Activated naive CD8-positive, alpha-beta T cell (primary cell): ENCODE data around the gene DNASE1L2.
"Not testable (repeated sequence)": the region's sequence is repeated elsewhere in the genome, so short reads cannot be mapped to it uniquely, and the experiment has no call there.

ENCODE experiments used
- H3K27ac Mint-ChIP-seq: one replicate; pipeline ENCODE4 v1.8.0; 2021; ENCODE audit warnings: mixed read lengths
- H3K27me3 Mint-ChIP-seq: one replicate; pipeline ENCODE4 v1.8.0; 2021; ENCODE audit warnings: mixed read lengths
- H3K36me3 Mint-ChIP-seq: one replicate; pipeline ENCODE4 v1.8.0; 2021; ENCODE audit warnings: mixed read lengths
- H3K4me1 Mint-ChIP-seq: one replicate; pipeline ENCODE4 v1.8.0; 2021; ENCODE audit warnings: low read depth, mixed read lengths
- H3K4me3 Mint-ChIP-seq: one replicate; pipeline ENCODE4 v1.8.0; 2021; ENCODE audit warnings: mild to moderate bottlenecking, mixed read lengths
- H3K9me3 Mint-ChIP-seq: one replicate; pipeline ENCODE4 v1.8.0; 2021; ENCODE audit warnings: low read depth, mixed read lengths

DNASE1L2 gene

DNA sequence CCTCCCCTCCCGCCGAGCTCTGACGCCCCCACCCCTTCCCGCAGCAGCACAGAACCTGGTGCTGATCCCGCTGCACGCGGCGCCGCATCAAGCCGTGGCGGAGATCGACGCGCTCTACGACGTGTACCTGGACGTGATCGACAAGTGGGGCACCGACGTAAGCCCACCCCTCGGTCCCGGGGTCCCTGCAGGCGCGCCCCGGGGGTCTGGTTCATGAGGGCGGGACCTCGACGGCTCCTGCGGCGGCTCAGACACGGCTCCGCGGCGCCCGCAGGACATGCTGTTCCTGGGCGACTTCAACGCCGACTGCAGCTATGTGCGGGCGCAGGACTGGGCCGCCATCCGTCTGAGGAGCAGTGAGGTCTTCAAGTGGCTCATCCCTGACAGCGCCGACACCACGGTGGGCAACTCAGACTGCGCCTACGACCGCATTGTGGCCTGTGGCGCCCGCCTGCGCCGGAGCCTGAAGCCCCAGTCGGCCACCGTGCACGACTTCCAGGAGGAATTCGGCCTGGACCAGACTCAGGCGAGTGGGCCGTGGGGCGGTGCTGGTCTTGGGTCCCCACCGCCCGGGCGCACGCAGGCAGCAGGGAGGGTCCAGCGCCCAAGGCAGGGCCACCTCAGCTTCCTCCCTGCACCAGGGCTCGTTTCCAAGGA is 1.4 kb downstream of the DNASE1L2 start:
- Mint-ChIP-seq H3K36me3 (no peaks in the 10 kb centered on the region), H3K27me3 (no peaks in the 10 kb centered on the region), H3K4me3 (no peak overlapping the region), H3K27ac (no peak overlapping the region), H3K9me3 (no peaks in the 10 kb centered on the region), H3K4me1 (no peaks in the 10 kb centered on the region)

DNA sequence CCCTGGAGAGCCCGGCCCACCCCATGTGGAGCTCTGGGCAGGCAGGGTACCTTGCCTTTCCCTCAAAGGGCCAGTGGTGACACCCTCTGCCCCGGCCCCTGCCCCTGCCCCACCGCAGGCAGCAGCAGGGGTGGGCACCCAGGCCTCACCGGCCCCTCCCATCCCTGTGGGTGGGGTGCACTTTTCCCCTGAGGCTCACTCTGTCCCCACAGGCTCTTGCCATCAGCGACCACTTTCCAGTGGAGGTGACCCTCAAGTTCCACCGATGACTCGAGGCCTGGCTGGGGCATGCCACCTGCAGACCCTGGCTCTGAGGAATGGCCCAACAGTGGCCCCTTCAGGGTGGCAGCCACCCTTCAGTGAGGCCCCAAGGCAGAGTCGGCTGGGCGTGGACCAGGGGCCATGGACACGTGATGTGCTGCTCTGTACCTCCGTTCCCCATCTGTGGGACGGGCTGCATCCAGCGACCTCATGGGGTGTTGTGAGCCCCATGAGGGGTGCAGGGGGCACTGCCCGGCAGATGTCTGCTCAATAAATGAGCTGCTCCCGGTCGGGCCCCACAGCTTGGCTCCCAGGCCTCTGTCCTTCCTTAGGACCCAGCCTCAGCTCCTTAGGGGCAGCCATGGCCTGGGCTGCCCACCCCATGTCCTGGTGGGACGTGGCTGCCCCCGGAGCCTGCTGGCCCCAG is 2.0 kb downstream of the DNASE1L2 start:
- Mint-ChIP-seq H3K4me1 (no peaks in the 10 kb centered on the region), H3K9me3 (no peaks in the 10 kb centered on the region), H3K27ac (no peak overlapping the region), H3K36me3 (no peaks in the 10 kb centered on the region), H3K27me3 (no peaks in the 10 kb centered on the region), H3K4me3 (no peak overlapping the region)

DNA sequence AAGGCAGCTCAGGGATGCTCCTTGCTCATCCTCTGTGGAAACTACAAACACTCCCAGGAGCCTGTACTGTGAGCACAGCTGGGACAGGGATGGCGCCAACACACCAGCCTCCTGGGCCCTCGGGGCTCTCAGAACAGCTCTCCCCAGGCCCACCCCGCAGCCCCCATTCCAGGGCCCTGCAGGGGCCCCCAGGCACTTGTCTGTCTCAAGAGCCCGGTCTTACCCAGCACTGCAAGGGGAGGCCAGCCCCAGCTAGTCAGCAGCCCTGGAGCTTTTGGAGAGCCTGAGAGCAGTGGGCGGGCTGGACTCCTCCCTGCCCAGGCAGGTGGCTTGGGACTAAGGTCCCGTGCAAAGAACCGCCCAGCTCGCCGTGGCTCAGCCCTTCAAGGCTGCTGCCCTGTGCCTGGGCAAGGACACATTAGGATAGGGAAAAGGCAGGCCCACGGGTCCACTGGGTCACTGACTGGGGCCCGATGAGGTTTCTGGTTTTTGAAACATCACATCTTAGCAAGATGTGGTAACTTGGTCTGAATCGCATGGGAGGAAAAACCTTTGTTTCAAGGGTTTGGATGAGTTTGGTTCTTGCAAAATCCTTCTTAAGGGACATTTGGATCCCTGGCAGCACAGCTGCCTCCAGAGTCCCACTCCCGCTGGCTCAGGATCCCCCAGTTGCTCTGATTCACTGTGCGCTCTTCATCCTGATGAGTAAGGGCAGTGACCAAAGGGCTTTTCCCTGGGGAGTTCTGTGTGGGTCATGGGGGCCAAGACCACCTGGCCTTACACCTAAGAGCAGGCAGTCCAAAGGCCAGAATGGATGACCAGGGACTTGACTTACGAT is 2.8 kb downstream of the DNASE1L2 start:
- no peaks in the 10 kb centered on the region for H3K36me3 Mint-ChIP-seq
- H3K9me3 Mint-ChIP-seq, result no peaks in the 10 kb centered on the region
- H3K27me3 Mint-ChIP-seq, result no peaks in the 10 kb centered on the region
- H3K4me3 Mint-ChIP-seq, result no peak overlapping the region
- no peak overlapping the region for H3K27ac Mint-ChIP-seq
- H3K4me1 Mint-ChIP-seq, result no peaks in the 10 kb centered on the region

DNA sequence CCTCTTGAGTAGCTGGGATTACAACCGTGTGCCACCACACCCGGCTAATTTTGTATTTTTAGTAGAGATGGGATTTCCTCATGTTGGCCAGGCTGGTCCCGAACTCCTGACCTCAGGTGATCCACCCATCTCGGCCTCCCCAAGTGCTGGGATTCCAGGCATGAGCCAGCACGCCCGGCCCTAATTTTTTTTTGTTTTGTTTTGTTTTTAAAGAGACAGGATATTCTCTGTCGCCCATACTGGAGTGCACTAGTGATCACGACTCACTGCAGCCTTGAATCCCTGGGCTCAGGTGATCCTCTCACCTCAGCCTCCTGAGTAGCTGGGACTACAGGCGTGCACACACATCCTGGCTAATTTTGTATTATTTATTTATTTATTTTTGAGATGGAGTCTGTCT is 4.1 kb downstream of the DNASE1L2 start:
- not testable (repeated sequence) for H3K9me3 Mint-ChIP-seq, H3K27ac Mint-ChIP-seq, H3K4me1 Mint-ChIP-seq, H3K27me3 Mint-ChIP-seq, H3K4me3 Mint-ChIP-seq, H3K36me3 Mint-ChIP-seq

- H3K9me3 Mint-ChIP-seq, result no peaks in the 10 kb centered on the region
- H3K36me3 Mint-ChIP-seq, result no peaks in the 10 kb centered on the region
- H3K27ac Mint-ChIP-seq, result no peak overlapping the region
- no peaks in the 10 kb centered on the region for H3K27me3 Mint-ChIP-seq
- H3K4me3 Mint-ChIP-seq, result no peak overlapping the region
- no peaks in the 10 kb centered on the region for H3K4me1 Mint-ChIP-seq
Observed at GRCh38 chr16:2242598-2242997, 6.4 kb downstream of the DNASE1L2 start.

DNA sequence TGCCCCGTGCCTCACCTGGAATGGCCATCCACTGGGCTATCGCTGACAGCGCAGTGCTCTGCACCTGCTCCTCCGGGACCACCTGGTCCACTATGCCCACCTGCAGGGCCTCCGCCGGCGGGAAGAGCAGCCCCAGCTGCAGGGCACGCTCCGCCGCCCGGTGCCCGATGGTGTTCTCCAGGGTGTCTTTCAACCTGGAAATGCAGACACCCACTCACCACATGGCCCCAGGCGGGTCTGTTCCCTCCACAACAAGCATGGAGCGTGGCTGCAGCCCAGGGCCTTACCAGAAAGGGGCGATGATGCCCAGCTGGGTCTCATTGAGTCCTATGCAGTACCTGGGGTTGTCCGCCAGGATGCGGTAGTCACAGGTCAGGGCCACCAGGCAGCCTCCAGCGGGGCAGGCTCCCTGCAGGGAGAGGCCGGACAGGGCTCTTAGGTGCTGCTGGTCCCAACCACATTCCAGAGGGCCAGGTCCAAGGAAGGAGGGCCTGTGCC is 6.8 kb downstream of the DNASE1L2 start:
- Mint-ChIP-seq H3K4me3 (no peak overlapping the region), H3K36me3 (no peaks in the 10 kb centered on the region), H3K27me3 (no peaks in the 10 kb centered on the region), H3K9me3 (no peaks in the 10 kb centered on the region), H3K4me1 (no peaks in the 10 kb centered on the region), H3K27ac (no peak overlapping the region)

- no peak overlapping the region for H3K27ac Mint-ChIP-seq
- H3K4me3 Mint-ChIP-seq, result no peak overlapping the region
- H3K4me1 Mint-ChIP-seq, result no peaks in the 10 kb centered on the region
- H3K27me3 Mint-ChIP-seq, result no peaks in the 10 kb centered on the region
- H3K9me3 Mint-ChIP-seq, result no peaks in the 10 kb centered on the region
- H3K36me3 Mint-ChIP-seq, result no peaks in the 10 kb centered on the region
Observed at GRCh38 chr16:2243781-2244180, 7.5 kb downstream of the DNASE1L2 start.

- Mint-ChIP-seq H3K36me3 (no peaks in the 10 kb centered on the region), H3K27ac (no peak overlapping the region), H3K9me3 (no peaks in the 10 kb centered on the region), H3K4me3 (no peak overlapping the region), H3K4me1 (no peaks in the 10 kb centered on the region), H3K27me3 (no peaks in the 10 kb centered on the region)
Observed at GRCh38 chr16:2244301-2244700, 8.1 kb downstream of the DNASE1L2 start.

- no peak overlapping the region for H3K4me3 Mint-ChIP-seq
- no peaks in the 10 kb centered on the region for H3K36me3 Mint-ChIP-seq
- no peaks in the 10 kb centered on the region for H3K27me3 Mint-ChIP-seq
- H3K9me3 Mint-ChIP-seq, result no peaks in the 10 kb centered on the region
- H3K4me1 Mint-ChIP-seq, result no peaks in the 10 kb centered on the region
- H3K27ac Mint-ChIP-seq, result no peak overlapping the region
Observed at GRCh38 chr16:2244926-2245795, 8.9 kb downstream of the DNASE1L2 start.

GRCh38 chr16:2246301-2246885 is 10.1 kb downstream of the DNASE1L2 start:
- Mint-ChIP-seq H3K4me3 (no peak overlapping the region), H3K27ac (no peak overlapping the region), H3K36me3 (no peaks in the 10 kb centered on the region), H3K4me1 (peaks cover 4% of the 10 kb centered on the region), H3K9me3 (no peaks in the 10 kb centered on the region), H3K27me3 (no peaks in the 10 kb centered on the region)

GRCh38 chr16:2250652-2251295 is 14.5 kb downstream of the DNASE1L2 start:
- Mint-ChIP-seq H3K9me3 (no peaks in the 10 kb centered on the region), H3K36me3 (no peaks in the 10 kb centered on the region), H3K4me1 (peaks cover 12% of the 10 kb centered on the region), H3K4me3 (peak overlapping the region; percentile 90), H3K27me3 (no peaks in the 10 kb centered on the region), H3K27ac (peak overlapping the region; percentile 72)

DNA sequence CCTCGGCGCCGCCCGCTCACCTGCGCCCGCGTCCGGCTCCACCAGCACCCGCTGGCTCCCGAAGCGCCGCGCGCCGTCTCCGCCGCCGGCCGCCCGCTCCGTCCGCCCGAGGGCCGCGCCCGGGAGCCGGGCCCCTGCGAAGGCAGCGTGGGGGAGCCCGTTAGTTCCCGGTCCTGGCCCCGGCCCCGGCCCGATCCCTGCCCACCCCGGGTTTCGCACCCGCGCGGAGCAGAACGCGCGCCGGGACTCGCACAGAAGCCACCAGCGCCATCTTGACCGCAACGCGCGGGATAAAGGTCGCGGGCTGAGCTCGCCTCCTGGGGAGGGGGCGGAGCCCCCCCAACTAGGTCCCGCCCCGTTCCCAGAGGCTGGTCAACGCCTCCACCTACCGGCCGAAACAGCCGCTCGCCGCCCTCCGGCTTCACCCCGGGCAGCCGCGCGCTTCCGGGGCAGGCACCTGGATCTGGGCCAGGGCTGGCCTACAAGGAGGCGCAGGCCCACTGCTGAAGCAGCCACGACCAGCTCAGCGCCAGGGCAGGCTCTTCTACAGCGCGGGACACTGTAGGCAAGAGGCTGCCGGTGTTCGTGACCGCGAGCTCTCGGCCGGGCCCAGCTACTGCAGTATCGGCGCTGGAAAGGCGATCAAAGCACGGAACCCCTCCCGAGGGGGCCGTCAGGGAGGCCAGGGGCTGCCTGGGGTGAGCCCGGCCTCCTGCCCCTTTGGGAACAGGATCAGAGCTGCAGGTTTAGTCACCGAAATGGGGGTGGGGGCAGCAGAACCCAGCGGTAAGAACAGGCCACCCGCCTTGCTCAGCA is 15.3 kb downstream of the DNASE1L2 start, which contains the start of gene ECI1:
Gene ECI1 (minus strand): TSS at position 292 of the 816 bp plus-strand sequence. CDS start 21 bp downstream, at position 271.
- Mint-ChIP-seq H3K4me3 (peak within 1 kb of the TSS; percentile 90), H3K4me1 (peaks cover 12% of the 10 kb centered on the region), H3K27me3 (no peaks in the 10 kb centered on the region), H3K36me3 (no peaks in the 10 kb centered on the region), H3K9me3 (no peaks in the 10 kb centered on the region), H3K27ac (peak within 1 kb of the TSS; percentile 86)

DNA sequence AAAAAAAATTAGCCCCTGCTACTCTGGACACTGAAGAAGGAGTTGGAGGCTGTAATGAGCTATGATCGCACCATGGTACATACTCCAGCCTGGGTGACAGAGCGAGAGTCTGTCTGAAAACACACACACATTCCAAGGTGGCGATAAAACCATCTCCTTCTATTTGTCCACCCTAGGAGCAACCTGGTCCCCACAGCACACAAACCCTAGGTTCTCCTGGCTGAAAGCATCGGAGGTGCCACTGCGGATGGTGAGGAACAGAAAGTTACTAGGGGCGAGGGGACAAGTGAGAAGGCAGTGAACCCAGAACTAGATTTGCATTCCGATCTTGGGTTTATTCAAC is 16.5 kb downstream of the DNASE1L2 start:
- H3K27ac Mint-ChIP-seq, result peak overlapping the region; percentile 58
- no peaks in the 10 kb centered on the region for H3K36me3 Mint-ChIP-seq
- H3K9me3 Mint-ChIP-seq, result no peaks in the 10 kb centered on the region
- no peaks in the 10 kb centered on the region for H3K27me3 Mint-ChIP-seq
- peaks cover 12% of the 10 kb centered on the region for H3K4me1 Mint-ChIP-seq
- H3K4me3 Mint-ChIP-seq, result no peak overlapping the region
